ENCODE results near the gene HELT.
"Not testable (repeated sequence)": the region's sequence is repeated elsewhere in the genome, so short reads cannot be mapped to it uniquely, and the experiment has no call there.

GRCh38 chr4:184990131-184990530 is 28.2 kb upstream of the HELT start:
- not testable (repeated sequence) for TF ChIP-seq CTCF (IDR thresholded peaks at IDR 0.05); POLR2A (IDR thresholded peaks at IDR 0.05; ENCODE audit: low read depth); POLR2AphosphoS5 (IDR thresholded peaks at IDR 0.05)

Data from esophagus muscularis mucosa (tissue), 3 donors.